ENCODE results near the gene PTPRF.

PTPRF gene

DNA sequence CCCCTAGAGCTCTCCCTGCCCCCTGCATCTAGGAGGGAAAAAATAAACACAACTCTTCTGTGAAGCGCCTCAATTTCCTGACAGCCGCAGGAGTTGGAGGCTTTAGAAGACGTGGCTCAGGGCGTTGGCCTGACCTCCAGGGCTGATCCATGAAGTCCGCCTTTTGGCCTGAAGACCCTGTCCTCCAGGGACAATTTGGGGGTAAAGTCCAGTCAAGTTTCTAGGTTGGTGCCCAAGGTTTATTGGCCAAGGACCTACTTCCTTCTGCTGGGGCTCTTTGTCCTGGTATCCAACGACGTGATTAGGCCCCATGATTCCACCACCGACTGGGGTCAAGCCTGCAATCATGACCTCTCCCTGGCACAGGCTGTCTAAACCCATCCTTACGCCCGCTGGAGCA is 54.9 kb downstream of the PTPRF start:
- no peak for DNase-seq

DNA sequence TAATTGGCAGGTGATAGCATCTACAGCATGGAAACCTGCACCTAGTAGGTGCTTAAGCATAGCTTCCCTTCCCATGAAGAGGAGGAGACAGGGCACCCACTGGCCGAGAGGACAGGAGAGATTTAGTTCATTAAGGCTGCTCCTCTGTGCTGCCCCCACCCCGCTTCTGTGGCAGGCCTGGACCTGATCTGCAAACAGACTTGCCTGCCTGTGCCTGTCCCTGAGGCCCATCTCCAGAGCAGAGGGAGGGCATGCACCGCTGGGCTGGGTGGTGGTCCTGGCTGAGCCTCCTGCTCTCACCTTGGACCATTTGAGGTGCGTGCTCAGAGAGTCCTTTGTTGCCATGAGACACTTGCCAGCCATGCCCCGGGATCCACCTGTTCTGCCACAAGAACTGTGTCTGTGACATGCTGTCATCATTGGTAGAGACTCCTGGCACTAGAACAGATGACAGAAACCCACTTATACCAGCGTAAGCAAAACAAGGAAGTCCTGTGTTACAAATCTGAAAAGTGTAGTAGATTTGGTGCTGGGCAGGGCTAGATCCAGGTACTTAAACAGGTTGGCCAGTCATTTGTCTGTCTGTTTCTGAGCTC is 55.6 kb downstream of the PTPRF start:
- DNase-seq, result no peak

DNA sequence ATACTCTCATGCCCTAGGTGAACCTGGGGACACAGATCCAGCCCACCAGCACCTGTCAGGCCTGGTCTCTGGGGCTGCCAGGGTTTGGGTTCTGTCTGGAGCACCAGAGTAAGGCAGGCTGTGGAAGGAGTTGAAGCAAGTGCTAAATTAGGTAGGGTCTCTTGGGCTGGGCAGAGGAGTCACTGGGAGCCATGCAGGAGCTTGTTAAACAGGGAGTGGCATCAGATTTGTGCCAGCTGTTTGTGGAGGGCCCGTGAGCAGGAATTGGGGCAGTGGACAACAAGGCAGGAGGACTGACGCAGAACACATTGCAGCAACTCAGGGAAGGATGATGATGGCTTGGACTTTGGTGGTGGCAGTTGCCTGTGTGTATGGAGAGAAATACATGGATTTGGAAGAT is 56.3 kb downstream of the PTPRF start:
- DNase-seq, result no peak

GRCh38 chr1:43587594-43587993 is 56.9 kb downstream of the PTPRF start:
- no peak for DNase-seq

DNA sequence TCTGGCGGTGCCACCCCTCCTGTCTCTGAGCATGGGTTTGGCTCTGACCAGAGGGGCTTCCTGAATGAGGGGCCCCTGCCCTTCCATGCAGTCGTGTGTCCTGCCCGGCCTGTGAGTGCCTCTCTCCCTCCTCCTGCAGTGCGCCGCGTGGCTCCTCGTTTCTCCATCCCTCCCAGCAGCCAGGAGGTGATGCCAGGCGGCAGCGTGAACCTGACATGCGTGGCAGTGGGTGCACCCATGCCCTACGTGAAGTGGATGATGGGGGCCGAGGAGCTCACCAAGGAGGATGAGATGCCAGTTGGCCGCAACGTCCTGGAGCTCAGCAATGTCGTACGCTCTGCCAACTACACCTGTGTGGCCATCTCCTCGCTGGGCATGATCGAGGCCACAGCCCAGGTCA is 57.9 kb downstream of the PTPRF start:
- no peak for DNase-seq

DNA sequence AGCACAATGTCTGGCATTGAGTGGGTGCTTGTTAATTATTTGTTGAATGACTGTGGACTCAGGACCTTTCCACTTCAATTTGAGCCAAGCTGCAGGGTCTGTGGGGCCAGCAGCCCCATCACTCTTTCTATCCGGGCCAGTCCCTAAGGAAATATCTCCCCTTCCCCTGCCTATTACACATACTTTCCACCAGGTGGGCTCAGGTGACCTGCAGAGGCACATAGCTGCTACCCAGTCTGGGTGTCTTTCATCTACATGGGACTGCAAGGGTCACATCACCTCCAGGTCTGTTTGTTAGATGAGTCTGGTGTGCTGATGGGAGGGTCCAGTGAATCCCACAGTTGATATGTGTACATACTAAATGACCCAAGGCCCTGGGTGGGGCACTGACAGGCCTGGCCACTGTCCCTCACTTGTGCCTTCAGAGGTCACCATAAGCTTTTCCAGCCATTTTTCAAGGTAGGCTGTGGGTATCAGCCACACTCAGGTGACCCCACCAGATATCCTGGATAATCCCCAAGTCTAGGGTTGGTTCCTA is 59.8 kb downstream of the PTPRF start:
- DNase-seq, result no peak

- no peak for DNase-seq
These were observed 60.5 kb downstream of the PTPRF start for GRCh38 chr1:43591181-43591580.

DNA sequence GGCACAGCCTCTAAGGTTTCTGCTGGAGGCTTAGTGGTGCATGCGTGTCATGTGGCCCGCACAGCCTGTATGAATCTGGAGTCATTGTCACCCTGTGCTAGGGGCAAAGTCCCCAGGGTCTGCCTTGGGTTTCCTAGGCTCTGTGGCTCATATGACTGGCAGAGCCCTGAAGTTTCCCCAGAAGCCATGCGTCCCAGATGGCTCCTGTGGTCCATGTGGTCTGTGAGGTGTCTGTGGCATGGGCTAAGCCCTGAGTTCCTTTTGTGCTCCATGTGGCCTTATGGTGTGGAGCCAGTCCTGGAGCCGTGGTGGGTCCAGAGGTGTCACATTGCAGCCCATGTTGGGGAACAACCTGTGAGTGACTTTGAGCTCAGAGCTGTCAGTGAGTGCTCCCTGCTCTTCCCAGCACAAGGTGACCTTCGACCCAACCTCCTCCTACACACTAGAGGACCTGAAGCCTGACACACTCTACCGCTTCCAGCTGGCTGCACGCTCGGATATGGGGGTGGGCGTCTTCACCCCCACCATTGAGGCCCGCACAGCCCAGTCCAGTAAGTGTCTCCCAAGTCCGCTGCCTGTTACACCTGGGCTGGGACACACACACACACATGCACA is 61.5 kb downstream of the PTPRF start:
- DNase-seq, result no peak

- no peak for DNase-seq
These were observed 62.4 kb downstream of the PTPRF start for GRCh38 chr1:43592974-43593683.

- DNase-seq, result no peak
These were observed 65.9 kb downstream of the PTPRF start for GRCh38 chr1:43596579-43596978.

DNA sequence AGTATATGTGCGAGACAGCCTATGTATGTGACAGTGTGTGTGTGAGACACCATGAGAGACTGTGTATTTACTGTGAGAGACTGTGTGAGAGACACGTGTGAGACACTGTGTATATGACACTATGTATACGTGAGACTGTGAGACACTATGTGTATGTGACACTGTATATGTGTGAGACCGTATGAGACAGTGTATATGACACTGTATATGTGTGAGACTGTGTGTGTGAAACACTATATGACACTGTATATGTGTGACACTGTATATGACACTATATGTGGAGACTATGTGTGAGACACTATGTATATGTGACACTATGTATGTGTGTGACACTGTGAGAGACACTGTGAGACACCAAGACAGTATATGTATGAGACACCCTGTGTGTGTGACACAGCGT is 66.3 kb downstream of the PTPRF start:
- no peak for DNase-seq

GRCh38 chr1:43597721-43598120 is 67.0 kb downstream of the PTPRF start:
- no peak for DNase-seq

- DNase-seq, result no peak
These were observed 67.9 kb downstream of the PTPRF start for GRCh38 chr1:43598622-43599021.

GRCh38 chr1:43600033-43601020 is 69.6 kb downstream of the PTPRF start:
- DNase-seq, result no peak

DNA sequence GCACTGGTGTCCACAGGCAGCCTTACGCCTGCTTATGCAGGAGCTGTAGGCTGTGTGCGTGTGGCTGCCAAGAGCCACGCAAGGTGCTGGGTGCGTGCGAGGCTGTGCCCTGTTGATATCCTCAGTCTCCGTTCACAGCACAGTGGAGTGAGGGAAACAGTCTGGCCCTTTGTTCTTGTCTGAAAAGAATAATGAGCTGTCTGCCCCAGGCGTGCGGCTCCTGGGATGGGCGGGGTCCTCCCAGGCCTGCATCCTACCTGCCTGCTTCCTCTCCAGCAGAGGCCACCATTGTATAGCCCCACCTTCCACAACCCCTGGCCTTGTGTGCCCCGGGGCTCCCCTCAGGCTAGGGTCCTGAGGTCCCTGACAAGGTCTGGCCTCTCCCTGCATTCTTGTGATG is 72.3 kb downstream of the PTPRF start:
- no peak for DNase-seq

- no peak for DNase-seq
These were observed 73.5 kb downstream of the PTPRF start for GRCh38 chr1:43604192-43604591.

GRCh38 chr1:43605157-43605556 is 74.5 kb downstream of the PTPRF start:
- DNase-seq, result no peak

DNA sequence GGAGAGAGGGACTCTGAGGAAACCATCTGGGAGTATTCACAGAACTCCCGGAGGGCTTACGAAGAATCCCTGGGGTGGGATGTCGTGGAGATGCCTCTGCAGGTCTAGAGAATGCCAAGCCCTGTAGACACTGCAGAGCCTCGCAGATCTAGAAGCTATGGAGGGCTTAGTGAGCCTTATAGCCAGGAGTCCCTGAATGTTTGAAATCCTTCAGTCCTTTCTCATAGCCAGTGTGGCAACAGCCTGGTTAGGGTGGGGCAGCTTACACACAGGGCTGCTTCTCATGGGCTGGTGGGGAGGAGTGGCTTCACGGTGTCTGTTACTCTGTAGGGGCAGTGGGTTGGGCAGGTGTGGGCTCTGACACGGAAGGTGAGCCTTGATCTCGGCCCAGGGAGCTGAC is 75.1 kb downstream of the PTPRF start:
- no peak for DNase-seq

DNA sequence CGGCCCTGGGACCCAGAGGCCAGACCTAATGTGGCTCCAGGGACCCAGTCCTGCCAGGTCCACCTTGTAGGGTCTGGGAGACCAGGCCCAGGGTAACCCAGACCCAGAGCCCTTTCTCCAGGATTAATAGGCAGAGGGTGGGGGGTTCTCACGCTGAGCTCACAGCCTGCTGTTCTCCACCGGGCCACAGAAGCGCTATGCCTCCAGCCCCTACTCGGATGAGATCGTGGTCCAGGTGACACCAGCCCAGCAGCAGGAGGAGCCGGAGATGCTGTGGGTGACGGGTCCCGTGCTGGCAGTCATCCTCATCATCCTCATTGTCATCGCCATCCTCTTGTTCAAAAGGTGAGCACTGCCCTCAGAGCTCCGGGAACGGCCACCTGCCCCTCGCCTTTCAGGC is 75.9 kb downstream of the PTPRF start:
- no peak for DNase-seq

GRCh38 chr1:43608827-43609226 is 78.1 kb downstream of the PTPRF start:
- DNase-seq, result no peak

DNA sequence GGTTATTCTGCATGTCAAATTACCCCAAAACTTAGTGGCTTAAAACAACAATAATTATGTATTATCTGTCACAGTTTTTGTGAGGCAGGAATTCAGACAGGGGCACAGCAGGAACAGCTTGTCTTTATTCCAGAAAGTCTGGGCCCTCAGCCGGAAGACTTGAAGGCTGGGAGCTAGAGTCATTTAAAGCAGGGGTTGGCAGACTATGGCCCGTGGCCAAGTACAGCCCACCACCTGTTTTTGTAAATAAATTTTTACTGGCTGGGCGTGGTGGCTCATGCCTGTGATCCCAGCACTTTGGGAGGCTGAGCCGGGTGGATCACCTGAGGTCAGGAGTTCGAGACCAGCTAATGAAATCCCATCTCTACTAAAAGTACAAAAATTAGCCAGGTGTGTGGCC is 79.7 kb downstream of the PTPRF start:
- DNase-seq, result no peak

DNA sequence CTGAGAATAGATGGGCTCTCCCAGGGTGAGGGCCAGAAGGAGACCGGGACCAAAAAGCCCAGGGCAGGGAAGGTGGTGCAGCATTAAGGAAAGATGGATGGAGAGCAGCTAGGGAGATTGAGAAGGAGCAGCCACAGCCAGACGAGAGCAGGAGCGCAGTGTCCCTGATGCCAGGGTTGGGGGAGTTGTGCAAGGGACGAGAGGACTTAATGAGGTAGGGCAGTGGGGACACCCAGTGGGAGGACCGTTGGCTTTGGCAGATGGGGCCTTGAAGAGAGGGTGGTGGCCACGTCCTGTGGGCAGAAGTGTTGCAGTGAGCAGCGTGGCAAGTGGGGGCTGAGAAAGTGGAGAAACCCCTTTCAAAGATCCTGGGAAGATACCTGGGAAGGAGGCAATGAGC is 81.3 kb downstream of the PTPRF start:
- DNase-seq, result no peak

DNA sequence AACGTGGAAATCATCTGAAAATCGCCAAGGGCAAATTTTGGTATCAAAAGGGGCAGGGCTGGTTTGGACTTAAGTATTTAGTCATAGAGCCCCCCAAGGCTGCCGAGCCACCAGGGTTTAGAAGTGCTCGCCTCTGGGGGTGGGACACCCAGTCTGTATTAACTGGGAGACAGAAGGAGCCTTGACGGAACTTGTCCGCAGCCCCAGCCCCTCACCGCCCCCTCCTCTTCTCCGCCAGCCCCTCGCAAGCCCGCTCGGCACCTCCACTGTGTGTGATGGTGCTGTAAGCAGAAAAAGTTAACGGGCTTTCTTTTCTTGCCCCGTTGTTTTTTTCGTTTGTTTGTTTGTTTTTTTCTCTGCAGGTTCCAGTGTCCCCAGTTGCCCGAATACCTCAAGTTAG is 81.7 kb downstream of the PTPRF start:
- no peak for DNase-seq
